CD4-positive, alpha-beta T cell treated with Interleukin-12 subunit alpha and Interleukin-12 subunit beta, for 1 hour (primary cell): ENCODE results near the gene C5orf22.
"Not testable (repeated sequence)": the region's sequence is repeated elsewhere in the genome, so short reads cannot be mapped to it uniquely, and the experiment has no call there.

ENCODE experiments used
- DNase-seq: peaks from one replicate; pipeline ENCODE4 v3.0.0-alpha.2; 2020

Gene C5orf22

DNA sequence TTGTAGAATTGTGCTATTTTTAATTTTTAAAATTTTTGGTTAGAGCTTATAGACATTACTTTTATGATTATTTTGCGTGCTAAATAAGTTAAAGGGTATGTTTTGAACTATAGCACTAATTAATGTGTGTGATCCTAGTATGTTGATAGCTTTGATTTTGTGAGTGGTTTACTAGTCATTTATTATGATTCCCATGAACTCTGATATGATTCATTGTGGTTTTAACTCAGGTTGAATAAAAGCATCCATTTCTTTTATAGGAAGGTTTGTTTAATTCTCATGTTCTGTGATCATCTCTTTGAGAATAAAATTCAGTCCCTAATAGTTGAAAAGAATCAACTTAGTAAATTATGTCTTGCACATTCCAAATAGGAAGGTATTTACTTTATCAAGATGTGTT, 22.5 kb downstream of the C5orf22 start:
- DNase-seq: no peak

DNA sequence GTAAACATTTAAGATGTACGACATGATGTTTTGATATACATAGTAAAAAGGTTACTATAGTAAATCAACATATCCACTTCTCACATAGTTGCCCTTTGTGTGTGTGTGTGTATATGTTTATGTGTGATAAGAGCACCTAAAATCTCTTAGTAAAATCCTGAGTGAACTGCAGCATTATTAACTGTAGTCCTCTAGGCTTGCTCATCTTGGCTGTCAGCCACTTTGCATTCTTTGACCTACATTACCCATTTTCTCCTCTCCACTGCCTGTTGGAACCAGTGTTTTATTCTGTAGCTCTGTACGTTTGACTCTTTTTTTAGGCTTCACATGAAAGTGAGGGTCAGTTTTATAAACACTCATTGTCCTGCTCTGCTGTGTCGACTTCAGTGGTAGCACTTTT, 24.4 kb downstream of the C5orf22 start:
- no peak for DNase-seq

DNA sequence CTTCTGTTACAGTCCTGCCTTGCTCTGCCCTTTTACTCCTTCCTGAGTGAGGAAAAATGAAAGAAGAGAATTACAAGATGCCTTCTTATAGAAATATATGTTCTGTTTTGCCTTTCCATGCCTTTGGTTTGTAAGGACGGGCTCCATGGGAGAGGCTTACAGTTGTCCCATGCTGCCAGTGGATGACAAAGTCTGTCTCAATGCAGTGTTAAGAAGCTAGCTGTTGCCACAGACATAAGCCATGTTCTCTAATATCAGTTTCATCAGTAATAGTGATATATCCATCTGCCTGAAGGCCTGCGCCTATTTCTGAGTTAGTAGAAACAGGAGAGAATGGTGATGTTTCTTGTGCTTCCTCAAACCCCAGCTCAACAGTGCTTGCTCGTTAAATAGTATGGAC, 27.8 kb downstream of the C5orf22 start:
- DNase-seq: no peak

DNA sequence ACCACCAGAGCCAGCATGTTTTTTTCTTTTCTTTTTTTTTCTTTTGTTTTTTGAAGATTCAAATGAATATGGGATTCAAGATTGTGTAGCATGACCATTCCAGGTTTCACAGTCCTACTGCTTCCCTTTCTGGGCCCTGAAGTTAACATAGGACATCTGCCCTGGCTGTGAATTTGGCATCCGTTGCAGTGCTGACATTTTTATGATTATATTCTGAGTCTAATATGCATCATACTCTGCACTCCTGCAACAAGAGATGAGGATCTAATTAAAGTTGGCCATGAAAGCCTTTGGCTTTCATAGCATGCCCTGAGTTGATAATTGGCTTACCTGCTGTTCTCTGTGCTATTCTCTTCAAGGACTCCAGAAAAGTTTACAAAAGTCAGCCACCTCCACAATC, 29.8 kb downstream of the C5orf22 start:
- DNase-seq: no peak

DNA sequence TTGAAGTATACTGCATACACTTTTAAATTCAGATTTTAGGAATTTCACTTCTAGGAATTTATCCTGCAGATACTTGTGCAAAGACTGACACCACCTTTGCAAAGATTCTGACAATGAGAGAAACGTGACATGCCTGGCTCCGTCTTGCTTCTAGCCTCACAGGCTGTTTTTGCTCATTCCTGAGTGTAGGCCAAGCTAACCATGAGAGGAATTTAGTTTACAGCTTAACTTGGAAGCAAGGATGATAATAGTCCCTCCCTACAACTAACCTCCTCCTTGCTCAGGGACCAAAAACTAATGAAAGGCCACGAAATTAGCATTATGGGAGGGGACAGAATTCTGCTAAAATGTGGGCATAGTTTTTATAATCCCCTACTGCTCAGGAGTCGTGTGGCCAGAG, 31.1 kb downstream of the C5orf22 start:
- no peak for DNase-seq

DNA sequence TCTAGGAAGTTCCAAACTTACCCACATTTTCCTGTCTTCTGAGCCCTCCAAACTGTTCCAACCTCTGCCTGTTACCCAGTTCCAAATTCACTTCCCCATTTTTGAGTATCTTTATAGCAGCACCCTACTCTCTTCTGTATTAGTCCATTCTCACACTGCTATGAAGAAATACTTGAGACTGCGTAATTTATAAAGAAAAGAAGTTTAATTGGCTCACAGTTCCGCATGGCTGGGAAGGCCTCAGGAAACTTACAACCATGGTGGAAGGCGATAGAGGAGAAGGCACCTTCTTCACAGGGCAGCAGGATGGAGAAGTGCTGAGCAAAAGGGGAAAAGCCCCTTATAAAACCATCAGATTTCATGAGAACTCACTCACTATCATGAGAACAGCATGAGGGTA, 34.3 kb downstream of the C5orf22 start:
- DNase-seq: not testable (repeated sequence)

DNA sequence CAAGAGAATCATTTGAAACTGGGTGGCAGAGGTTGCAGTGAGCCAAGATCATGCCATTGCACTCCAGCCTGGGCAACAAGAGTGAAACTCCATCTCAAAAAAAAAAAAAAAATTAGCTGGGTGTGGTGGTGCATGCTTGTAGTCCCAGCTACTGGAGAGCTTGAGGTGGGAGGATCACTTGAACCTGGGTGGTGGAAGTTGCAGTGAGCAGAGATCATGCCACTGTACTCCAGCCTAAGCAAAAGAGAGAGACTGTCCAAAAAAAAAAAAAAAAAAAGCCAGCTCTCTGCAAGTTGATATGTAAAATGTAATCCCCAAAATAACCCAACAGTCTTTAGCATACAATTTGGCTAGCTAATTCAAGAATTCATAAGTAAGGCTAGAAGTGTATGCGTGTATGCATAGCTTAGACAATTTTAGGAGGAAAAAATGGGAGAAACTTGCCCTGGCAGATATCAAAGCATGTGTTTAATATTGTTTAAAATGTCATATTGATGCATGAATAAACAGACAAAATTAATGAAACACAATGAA, 36.3 kb downstream of the C5orf22 start:
- no peak for DNase-seq

DNA sequence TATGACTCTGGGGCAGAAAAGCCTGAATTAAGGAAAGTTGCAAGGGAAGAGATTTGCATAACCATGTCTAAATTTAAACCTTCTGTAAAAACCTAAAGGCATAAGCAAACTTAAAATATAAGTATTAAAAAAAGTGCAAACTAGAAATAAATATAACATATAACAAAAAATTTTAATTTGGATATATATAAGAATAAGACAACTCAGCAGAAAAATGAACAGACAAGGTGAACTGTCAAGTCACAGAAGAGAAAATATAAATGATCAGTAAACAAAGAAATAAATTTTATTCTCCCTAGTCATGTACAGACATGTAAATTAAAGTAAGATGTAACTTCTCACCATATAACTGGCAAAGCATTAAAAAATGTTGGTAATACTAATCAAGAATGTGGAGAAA, 37.0 kb downstream of the C5orf22 start:
- no peak for DNase-seq

DNA sequence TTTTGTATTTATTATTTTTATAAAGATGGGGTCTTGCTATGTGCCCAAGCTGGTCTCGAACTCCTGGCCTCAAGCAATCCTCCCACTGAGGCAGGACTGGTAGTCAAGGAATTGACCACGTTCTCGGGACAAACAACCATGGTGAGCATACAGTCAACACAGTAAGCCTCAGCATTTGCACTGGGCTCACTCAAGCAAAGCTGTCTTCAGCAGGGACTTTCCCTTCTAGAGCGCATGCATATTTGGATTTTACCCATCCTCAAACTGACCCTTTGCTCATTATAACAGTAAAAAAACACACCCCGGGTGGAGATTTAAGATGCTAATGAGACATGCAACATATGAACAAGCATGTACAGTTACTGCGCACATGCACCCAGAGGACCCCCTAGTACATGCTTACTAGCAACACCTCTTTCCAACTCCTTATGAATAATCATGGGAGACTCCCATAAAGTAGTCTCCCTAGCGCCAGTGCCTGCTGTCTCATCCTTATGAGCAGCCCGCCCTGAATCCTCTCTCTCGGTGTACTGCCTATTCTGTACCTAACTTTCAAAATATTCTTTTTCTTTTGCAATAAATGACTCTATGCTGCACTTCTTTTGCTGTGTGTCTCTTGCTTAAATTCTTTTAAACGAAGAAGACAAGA, 41.5 kb downstream of the C5orf22 start:
- DNase-seq: no peak

DNA sequence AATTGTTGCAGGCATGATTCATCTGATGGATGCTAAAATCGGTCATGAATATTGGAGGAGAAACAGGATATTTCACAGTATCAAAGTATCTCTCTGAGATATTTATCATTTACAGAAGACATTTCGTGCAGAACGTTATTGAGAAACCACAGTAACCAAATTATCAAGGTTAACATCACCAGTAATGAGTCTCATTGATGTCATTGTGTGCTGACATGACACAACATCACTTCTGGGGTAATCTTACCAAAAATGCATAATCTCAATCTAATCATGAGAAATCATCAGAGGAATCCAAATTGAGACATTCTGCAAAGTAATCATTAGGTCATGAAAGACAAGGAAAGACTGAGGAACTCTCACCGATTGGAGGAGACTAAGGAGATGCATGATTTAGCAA, 42.7 kb downstream of the C5orf22 start:
- DNase-seq: no peak

DNA sequence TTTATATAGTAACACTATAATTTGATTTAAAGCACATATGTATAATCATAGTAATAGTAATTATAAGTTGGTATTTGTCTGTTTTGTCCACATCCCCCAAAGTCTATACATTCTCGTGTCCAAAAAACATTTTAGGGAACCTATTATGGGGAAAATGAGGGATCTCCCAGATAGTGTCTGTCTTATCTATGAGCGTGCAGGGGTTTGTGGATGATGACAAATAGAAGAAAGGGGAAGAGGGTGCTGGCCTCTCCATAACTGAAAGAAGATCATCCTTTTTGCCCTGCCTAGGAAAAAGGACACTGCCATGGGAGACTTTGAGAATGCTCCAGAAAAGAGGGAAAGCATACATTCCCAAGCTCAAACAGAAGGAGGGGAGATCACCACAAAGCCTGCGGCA, 45.3 kb downstream of the C5orf22 start:
- no peak for DNase-seq

DNA sequence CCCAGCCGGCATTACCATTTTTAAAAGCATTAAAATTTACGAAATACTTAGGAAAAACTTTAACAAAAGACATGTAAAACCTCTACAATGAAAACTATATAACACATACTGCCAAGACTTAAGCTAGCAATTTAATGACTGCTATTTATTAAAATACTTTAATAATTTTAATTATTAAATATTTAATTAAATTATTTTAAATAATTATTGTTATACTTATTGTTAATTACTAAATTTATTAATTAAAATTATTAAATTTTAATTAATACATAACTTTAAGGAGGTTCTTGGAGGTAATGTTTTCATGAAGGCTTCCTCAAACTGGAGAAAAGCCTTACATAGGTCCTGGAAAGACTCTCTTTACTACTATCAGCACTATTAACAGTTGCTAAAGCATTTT, 47.5 kb downstream of the C5orf22 start:
- DNase-seq: no peak

DNA sequence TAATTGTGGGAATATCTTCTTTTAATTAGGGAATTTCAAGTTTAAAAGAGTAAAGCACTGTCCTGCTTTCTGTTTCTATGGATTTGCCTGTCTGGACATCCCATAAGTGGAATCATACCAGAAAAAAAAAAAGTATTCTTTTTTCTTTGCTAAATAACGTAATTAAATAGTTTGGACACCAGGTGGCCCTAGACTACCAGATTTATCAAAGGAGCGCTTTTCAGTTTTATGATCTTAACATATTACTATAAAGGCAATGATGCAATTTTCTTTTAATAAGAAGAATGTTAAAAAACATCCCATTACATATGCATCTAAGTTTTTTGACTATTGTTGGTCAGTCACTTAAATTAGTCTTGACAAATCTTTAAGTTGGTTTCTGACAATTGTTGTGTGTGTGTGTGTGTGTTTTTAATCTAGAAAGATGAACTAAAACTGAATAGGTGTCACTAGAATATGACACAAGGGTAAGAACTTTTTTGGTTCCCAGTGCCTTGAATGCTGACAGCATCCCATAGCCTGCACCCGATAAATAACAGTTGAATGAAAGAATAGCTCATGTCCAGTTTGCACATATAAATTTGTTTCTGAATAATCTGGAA, 49.5 kb downstream of the C5orf22 start:
- DNase-seq: peak; percentile 37

DNA sequence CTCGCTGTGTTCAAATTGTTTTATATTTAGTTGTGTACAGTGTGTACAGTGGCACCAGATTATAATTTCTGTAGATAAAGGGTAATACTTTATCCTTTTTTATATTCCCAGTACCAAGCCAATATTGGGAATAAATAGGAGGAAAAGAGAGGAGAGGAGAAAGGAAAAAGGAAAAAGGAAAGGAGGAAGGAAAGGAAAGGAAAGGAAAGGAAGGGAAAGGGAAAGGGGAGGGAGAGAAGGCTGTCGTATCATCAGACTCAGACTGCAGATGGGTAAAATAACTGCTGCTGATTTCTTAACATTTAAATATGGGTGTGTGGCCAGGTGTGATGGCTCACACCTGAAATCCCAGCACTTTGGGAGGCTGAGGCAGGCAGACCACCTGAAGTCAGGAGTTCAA, 51.0 kb downstream of the C5orf22 start:
- DNase-seq: no peak

DNA sequence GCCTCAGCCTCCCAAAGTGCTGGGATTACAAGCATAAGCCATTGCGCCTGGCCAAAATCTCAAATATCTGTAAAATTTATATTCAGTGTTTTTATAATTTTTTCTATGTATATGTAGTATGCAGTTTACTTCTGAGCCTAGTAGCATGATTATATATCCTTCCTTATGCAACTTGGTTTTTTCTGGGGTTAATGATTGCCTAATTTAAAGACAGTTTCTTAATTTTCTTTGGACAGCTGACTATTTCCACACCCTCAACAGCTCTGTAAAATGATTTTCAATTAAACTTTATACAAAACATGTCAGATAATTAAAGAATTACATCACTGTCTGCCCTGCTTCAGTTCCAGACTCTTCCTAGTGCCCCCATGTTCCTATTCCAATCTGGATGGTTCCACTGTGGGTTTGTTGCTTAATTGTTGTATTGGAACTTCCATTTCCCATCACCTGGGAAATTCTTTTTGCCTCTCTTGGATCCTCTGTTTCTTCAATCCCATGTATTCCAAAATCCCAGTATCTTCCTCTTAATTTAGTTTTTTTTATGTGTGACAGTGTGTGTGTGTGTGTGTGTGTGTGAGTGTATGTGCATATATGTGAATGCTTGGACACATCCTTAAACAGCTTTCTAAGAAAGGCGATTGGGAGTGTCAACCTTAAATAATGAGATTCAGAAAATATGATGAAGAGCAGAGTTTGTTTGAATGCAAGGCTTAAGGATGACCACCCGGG, 53.2 kb downstream of the C5orf22 start:
- no peak for DNase-seq

DNA sequence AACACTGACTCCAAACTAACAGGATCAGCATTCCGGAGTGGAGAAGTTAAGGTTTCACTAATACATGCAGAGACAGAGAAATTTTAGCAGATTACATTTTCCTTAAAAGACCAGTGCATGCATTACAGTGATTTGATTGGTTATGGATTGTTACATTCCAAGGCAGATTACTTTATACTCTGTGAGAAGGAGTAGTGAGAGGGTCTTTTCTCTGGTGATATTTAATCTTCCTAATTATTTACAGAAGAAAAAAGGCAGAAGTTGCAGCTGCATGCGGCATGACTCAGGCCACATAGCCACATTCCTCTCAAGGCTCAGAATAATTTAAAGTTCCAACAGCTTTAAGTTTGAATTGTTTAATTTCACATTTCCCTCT, 53.8 kb downstream of the C5orf22 start:
- no peak for DNase-seq

DNA sequence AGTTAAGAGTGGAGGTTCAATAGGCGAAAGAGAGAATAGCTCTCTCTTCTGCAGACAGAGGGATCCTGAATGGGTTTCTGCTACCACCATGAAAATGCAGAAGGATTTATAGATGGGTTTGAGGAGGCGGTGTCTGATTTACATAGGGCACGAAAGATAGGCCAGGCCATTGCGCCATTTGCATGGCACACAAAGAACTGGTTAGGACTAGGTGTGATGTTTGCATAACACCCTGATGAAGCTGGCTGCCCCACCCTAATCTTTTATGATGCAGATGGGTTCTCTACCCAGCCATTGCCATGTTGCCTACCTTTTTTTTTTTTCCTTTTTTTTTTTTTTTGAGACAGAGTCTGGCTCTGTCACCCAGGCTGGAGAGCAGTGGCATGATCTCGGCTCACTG, 55.4 kb downstream of the C5orf22 start:
- no peak for DNase-seq

DNA sequence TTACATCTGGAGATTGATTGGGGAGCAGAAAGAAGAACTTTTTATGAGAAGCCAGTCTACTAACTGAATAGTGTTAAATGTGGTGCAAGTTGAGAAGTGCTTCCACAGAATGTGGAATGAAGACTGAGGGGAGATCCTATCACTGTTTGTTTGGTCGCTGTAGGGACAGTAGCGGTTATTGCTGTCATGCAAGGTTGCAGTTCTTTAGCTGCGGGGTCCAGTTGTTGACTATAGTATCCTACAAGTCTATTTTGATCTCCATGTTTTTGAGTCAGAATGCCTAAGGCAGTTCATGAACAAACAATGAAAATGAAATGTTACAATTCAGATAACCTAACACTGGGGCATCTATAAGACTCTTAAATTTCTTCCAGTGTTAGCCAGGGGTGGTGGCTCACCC, 61.6 kb downstream of the C5orf22 start:
- DNase-seq: no peak

DNA sequence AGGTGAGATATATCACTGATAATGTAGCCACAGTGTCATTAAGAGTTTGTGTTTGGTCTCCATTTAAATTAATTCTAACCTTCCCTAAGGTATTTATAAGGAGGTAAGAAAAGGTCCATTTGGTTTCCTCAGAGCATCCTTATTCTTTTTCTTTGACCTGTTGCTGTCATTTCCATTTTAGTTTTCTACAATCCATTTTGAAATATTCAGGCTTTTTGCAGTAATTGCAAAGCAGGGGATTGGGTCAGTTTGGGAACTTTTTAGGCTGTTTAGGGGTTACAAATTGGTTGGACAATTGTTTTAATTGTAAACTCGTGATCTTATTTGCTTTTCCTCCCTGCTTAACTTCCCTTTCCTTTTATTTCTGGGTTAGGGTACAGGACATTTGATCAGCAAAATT, 64.3 kb downstream of the C5orf22 start:
- no peak for DNase-seq

DNA sequence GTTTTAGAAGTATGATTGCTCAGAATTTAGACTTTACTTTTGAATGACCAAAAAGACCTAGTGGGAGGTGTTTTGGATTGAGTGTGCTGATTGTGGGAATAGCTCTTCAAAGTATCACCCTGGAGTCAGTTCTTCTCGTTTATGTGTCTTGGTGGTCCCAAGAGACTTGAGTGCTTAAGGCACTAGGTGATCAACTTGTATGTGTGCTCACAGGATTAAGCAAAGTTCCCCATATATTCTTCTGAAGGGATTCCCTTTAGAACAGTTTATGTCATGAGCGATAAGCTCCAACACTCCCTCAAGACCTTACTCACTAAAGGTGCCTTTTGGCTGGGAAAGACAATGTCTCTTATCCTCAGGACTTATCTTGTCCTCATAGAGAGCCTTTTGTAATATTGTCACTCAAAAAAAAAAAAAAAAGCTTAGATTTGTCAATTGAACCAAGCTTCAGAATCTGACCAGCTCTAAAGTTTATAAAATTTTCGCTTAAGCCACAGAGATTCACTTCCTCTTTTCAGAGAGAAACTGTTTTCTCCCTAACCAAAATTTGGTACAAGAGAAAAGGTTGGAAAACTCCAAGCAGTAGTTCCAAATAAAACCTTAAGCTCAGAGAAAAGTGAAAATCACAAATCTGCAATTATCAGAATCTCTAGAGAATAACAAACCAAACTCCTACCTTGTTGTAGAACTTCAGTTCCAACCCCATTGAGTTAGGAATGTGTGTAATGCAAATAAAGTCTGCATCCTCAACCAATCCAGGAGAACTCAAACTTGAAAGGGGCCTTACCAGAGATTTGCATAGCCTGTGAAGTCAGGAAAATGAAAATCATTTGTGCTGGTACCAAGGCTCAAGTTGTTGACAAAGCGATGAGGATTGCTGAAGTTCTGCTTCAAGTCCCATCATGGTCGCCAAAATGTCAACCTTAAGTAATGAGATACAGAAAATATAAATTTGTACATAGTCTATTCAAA, 66.8 kb downstream of the C5orf22 start:
- DNase-seq: no peak

DNA sequence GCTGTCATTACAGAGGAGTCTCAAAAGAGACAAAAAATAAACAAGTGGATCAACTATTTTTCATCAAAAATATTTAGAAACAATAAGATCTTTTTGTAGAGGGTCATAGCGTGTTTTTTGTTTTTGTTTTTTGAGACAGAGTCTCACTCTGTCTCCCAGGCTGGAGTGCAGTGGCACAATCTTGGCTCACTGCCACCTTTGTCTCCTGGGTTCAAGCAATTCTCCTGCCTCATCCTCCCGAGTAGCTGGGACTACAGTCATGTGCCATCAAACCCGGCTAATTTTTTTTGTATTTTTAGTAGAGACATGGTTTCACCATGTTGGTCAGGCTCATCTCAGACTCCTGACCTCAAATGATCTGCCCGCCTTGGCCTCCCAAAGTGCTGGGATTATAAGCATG, 70.2 kb downstream of the C5orf22 start:
- DNase-seq: not testable (repeated sequence)

DNA sequence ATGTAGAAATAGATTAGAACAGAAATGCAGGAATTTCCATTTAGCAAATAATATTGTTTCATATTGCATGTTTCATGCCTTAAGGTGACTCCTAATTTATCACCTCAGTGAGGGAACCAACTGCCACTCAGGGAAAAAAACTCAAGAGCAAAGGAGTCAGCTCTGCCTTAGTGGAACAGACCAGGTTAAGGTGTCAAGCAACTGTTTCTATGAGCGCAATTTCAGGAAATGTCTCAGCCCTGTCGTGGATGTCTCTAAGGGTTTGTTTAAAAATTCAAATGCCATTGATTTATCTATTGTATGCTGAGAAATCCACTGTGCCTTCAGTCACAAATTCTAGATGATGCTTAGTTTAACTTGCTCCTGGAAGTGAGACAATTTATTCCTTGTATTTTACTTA, 72.1 kb downstream of the C5orf22 start:
- DNase-seq: no peak

DNA sequence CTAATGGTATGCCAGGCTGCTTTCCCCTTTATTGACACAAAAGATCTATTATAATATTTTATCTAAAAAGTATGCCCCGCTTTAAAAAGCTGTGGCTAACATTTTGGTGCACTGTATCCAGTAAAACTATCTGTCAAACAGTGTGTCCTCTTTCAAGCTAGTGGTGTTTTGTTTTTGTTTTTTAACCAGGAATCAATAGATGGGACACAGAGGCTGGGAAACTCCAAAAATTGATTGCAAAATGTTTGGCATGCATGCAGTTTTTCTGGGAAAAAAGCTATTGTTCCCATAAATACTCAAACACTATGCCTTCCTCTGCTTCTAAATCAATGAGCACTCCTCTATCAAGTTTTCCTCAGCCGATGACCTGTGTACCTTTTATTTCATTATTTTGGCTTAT, 72.5 kb downstream of the C5orf22 start:
- no peak for DNase-seq
